Stimulated activated naive CD8-positive, alpha-beta T cell treated with anti-CD3 and anti-CD28 coated beads, Interleukin-15, Interleukin-2, amounts not matched to agents 100 U/mL and 50 U/mL, for 24 hours (primary cell): Measurements from ENCODE around the gene LIF.
"Not testable (repeated sequence)": the region's sequence is repeated elsewhere in the genome, so short reads cannot be mapped to it uniquely, and the experiment has no call there.

Experiments used
- ATAC-seq: fragments of 150-1000 bp; cut with Tn5 transposase; one replicate; pipeline ENCODE4 v1.10.0; 2021
- DNase-seq: peaks from one replicate; pipeline ENCODE4 v3.0.0; 2021

LIF gene

GRCh38 chr22:30224161-30224857, 22.2 kb downstream of the LIF start:
- ATAC-seq (peak; percentile 38), DNase-seq (no peak)

- DNase-seq, result no peak
- ATAC-seq, result no peak
Measured at GRCh38 chr22:30223303-30223702, 23.3 kb downstream of the LIF start.

DNA sequence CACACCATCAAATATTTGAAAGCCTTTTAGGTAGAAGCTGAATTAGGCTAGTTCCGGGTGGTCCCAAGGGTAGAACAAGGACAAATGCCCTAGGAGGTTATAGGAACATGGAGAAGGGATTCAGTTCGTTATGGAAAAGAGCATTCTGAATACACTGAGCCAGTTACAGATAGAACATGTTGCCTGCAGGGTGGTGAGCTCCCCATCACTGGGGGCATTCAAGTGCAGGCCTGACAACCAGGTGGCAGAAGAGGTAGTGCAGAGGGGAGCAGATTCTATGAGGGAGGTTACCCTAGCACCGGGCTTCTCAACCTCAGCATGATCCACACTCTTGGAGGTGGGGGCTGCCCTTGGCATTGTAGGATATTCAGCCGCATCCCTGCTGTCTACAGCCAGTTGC, 24.2 kb downstream of the LIF start:
- DNase-seq (no peak), ATAC-seq (no peak)

GRCh38 chr22:30221121-30221992, 25.2 kb downstream of the LIF start:
- DNase-seq (peak; percentile 69), ATAC-seq (peak; percentile 70)

DNA sequence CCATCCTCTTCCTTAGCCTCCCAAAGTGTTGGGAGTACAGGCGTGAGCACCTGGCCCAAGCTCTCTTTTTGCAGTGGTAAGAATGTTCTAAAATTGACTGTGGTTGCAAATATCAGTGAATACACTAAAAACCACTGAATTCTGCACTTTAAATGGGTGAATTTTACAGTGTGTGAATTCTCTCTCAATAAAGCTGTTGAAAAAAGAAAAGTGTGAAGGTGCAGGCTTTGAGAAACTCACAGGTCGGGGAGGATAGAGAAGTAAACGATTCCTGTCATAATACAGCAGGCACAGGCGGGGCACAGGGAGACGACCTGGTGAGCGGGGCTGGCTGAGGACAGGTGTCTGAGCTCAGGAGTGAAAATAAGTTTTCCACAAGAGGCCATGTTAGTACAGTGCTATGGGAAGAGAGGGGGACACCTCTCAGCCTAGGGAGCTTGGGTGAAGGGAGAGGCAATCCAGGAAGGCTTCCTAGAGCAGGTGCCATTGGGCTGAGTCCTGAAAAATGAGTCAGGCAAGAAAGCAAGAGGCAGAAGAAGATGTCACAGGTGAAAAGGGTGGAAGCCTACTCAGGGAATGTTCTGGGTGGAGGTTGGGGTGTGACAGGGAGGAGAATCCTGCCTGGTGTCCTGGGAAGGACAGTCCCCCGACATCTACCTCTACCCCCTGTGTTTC, 26.1 kb downstream of the LIF start:
- no peak for ATAC-seq
- DNase-seq, result no peak

DNA sequence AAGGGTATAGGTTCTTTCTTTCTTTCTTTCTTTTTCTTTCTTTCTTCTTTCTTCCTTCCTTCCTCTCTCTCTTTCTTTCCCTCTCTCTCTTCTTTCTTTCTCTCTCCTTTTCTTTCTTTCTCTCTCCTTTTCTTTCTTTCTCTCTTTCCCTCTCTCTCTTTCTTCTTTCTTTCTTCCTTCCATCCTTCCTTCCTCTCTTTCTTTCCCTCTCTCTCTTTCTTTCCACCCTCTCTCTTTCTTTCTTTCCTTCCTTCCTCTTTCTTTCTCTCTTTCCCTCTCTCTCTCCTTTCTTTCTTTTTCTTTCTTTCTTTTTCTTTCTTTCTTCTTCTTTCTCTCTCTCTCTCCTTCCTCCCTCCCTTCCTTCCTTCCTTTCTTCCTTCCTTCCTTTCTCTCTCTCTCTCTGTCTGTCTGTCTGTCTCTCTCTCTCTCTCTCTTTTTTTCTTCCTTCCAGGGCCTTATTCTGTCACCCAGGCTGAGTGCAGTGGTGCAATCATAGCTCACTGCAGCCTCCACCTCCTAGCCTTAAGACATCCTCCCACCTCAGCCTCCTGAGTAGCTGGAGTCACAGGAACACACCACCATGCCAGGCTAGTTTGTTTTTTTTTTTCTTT, 26.8 kb downstream of the LIF start:
- no peak for ATAC-seq

DNA sequence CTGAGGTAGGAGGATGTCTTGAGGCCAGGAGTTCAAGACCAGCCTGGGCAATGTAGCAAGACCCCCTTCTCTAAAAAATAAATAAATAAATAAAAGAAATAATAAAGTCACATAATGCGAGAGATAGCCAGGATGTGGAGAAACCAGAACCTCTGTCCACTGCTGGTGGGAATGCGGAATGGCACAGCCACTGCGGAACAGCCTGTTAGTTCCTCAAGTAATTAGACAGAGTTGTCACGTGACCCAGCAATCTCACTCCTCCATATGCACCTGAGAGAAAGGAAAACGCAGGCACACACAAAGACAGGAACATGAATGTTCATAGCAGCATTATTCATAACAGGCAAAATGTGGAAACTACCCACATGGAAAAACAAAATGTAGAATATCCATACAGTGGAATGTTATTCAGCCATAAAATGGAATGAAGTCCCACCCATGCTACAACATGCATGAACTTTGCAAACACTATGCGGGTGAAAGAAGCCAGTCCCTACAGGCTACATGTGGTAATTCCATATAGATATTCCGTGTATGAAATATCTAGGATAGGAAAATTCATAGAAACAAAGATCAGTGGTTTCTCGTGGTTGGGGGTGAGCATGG, 27.4 kb downstream of the LIF start:
- DNase-seq (no peak), ATAC-seq (no peak)

More for the DNA sequence above, 26.8 kb downstream of the LIF start:
- no peak for DNase-seq

DNA sequence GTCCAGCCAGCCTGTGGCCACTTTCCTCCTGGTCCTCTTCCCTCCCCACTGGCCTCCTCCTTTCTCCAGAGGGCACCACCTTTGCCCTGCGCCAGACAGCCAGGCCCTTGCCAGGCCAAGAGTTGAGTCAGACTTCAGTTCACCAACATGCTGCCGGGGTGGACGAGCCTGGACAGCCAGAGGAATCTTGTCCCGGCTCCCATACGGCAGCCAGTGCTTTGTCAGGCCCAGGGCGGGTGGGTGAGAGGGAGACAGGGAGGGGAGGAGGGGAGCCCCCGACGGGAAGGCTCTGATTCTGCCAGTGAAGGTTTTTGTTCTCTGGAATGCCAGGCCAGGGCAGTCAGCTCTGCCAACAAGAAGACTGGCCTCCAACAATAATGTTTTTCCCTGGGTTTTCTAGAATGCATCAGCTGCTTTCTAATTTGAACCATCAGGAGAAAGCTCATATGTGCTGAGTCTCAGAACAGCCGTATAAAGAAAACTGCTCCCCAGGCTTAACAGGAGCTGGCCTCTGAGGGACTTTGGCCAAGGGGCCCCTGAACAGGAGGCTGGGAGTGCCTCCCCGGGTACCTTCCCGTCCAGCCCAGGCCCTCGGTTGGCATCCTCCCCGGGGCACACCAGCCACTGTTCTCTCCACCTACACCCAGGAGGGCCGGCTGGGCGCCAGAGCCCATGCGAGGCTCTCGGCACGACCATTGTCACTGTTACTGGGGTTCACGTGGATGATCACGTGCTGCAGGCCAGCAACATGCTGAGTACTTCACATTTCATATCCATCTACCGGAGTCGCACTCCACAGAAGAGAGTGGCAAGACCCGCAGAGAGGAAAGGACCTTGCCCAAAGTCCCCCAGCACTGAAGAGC, 28.6 kb downstream of the LIF start:
- DNase-seq (no peak), ATAC-seq (no peak)

GRCh38 chr22:30216710-30217109, 29.8 kb downstream of the LIF start:
- ATAC-seq (no peak), DNase-seq (no peak)

- ATAC-seq, DNase-seq: not testable (repeated sequence)
Measured at GRCh38 chr22:30216272-30216671, 30.3 kb downstream of the LIF start.

DNA sequence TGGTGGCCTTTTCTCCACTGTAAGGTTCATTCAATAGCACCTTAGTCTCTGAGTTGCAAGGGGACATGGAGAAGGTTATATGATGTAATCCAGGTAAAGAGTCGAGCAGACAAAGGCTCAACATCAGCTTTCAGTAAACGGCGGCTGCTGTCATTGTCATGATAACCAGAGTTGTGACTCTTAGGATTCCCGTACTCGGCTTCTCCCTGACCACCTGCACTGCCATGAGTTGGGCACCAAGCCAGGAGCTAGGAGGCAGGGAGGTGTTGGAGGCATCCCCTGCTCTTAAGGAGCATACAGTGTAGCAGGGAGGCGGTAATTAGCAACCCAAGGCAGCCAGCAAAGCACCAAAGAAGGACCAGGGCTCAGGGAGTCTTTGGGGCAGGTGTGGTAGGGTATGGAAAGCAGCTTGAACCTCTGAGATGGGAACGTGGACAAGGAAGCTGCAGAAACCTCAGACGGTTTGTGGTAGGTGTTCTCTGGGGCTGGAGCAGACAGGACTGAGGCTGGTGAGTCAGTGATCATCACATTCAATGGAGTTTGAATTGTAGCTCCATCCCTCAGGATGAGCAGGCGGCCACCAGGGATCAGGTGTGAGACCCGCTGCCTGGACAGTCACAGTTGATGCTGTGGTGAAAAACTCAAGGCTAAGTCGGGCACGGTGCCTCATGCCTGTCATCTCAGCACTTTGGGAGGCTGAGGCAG, 31.7 kb downstream of the LIF start:
- DNase-seq (no peak), ATAC-seq (no peak)

- ATAC-seq, result peak; percentile 17
- DNase-seq, result no peak
Measured at GRCh38 chr22:30212996-30213441, 33.5 kb downstream of the LIF start.

DNA sequence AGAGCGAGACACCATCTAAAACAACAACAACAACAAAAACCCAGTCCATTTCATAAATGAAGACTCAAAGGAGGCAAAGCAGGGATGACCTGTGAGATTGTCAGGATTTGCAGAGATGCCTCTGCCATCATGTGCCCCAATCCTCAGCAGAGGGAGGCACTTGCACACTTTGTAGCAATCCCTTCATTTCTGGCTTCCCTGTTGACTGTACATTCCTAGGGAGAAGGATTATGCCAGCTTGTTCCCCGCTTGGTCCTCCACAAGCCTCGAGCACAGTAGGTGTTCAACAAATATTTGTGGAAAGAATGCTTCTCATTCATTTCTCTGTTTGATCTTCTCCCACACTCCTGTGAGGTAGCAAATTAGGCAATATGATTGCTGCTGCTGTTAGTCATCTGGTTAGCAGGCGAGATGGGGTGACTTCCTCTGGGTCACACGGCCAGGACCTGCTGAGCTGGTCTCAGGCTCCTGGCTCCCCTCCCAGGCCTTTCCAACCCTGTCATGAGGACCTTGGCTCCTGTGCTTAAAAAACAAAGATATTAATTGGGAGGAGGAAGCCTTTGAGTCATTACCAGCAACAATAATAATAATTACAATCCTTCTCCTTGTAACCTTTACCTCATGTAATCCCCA, 34.1 kb downstream of the LIF start:
- peak; percentile 37 for DNase-seq
- ATAC-seq, result peak; percentile 85

GRCh38 chr22:30211124-30211820, 35.3 kb downstream of the LIF start:
- no peak for DNase-seq
- no peak for ATAC-seq

GRCh38 chr22:30210235-30210909, 36.2 kb downstream of the LIF start:
- no peak for ATAC-seq

DNA sequence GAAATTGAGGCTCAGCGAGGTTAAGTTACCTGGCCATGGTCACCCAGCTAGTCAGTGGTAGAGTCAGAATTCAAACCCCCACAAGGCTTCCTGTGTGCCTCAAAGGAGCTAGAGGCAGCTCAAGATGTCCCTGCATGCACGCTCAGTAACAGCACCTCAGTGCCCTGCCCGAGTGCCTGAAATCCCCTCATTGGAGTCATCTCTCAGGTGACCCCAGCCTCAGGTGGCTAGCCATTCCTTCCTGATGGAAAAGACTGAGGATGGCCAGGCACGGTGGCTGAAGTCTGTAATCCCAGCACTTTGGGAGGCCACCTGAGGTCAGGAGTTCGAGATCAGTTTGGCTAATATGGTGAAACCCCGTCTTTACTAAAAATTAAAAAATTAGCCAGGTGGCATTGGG, 36.9 kb downstream of the LIF start:
- DNase-seq (no peak), ATAC-seq (no peak)

More at GRCh38 chr22:30210235-30210909, 36.2 kb downstream of the LIF start:
- no peak for DNase-seq

DNA sequence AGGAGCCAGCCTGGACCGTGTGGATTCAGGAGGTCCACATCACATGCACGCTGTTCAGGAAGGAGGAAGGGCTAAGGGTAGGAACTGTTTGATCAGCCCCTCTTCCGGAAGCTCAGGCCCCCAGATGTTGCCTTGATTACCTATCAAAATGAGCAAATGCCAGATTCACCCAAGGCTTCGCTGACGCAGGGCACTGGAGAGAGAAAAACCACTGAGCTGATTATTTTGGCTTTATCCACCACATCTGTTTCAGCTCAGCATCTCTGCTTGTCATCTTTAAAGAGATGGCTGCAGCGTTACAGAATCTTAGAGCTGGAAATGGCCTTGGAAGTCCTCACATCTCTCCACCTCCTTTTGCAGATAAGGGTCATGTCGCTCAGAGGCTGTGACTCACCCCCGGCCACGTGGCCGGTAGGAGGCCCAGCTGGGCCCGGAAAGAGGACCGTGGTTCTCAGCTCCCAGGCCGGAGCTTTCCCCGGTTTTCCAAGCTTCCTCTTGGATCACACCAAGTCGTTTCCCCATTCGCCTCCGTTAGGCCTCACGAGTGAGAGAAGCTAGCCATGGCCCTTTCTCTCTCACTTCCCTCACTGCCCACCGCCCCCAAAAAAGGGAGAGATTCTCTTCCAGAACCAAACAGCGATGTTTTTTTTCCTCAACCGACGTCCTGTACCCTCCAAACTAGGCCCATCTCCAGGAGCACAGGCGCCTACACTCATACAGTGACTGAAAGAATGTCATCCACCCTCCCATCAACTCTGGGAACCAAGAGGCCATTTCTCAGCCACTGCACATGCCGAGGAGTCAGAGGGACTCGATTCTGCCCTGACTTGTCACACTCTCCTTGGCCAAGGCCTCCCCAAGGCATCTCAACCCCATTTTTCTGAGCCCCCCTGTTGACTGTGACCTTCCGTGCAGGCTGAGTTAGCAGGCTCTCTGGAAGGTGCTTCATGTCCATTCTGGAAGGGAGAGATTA, 37.6 kb downstream of the LIF start:
- no peak for DNase-seq
- no peak for ATAC-seq
